IPS-18c (cell line): ENCODE results near the gene TOR1A.

Experiments
- H3K4me3 ChIP-seq: 2 replicates; pipeline ENCODE4 v1.7.0; 2013; ENCODE audit warnings: low read depth, mild to moderate bottlenecking, low read length, moderate library complexity; ENCODE audit not compliant: insufficient read depth
- H3K9me3 ChIP-seq: one replicate; pipeline ENCODE4 v1.6.1; 2013; ENCODE audit warnings: mild to moderate bottlenecking, low read length, moderate library complexity; ENCODE audit not compliant: control insufficient read depth, insufficient read depth

TOR1A gene

GRCh38 chr9:129823935-129824601, at the start of gene TOR1A:
Gene TOR1A (minus strand): TSS chr9:129824136. CDS start chr9:129824085, 51 bp downstream.
- Histone ChIP-seq H3K9me3 (no peaks in the 10 kb centered on the region), H3K4me3 (peak within 1 kb of the TSS; percentile 87)

GRCh38 chr9:129871046-129871445, 47.1 kb upstream of the TOR1A start:
- Histone ChIP-seq H3K4me3 (no peak overlapping the region), H3K9me3 (no peaks in the 10 kb centered on the region)

DNA sequence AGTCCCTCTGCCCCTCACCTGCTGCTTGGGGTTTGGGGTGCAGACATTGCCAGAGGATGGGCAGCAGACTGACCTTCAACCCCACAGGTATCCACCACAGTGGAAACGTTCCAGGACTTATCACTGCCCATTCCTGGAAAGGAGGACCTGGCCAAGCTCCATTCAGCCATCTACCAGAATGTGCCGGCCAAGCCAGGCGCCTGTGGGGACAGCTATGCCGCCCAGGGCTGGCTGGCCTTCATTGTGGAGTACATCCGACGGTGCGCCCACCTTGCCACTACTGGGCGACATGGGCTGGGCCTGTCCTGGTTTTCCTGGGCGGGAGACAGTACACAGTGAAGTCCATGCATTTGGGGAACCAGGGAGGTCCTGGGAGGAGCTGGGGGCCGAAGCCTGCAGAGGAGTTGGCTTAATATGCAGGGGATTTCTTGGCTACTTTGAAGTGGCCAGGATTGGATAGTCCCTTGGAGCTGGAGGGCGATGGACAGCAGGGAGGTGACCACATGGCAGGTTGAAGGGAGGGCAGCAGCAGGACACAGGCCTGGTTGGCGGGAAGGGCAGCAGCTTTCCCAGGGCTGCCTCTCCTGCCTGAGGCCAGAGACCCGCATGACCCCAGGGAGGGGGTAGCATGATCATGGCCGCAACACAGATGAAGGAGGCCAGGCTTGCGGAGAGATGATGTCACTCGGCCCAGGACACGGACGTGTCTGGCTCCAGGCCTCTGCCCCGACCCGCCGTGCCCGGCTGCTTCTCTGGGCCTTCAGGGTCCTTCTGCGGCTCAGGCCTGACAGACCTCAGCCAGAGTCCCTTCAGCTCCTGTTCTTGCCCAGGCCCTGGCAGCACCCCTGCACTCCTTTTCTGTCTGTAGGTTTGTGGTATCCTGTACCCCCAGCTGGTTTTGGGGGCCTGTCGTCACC, 45.9 kb upstream of the TOR1A start:
- Histone ChIP-seq H3K4me3 (no peak overlapping the region), H3K9me3 (no peaks in the 10 kb centered on the region)

- Histone ChIP-seq H3K9me3 (no peaks in the 10 kb centered on the region), H3K4me3 (no peak overlapping the region)
Measured at GRCh38 chr9:129868872-129869486, 45.0 kb upstream of the TOR1A start.

GRCh38 chr9:129868023-129868871, 44.3 kb upstream of the TOR1A start:
- no peak overlapping the region for H3K4me3 ChIP-seq
- H3K9me3 ChIP-seq, result no peaks in the 10 kb centered on the region

GRCh38 chr9:129867136-129868022, 43.4 kb upstream of the TOR1A start:
- Histone ChIP-seq H3K4me3 (no peak overlapping the region), H3K9me3 (no peaks in the 10 kb centered on the region)

GRCh38 chr9:129866394-129867135, 42.6 kb upstream of the TOR1A start:
- no peaks in the 10 kb centered on the region for H3K9me3 ChIP-seq
- H3K4me3 ChIP-seq, result no peak overlapping the region

- no peaks in the 10 kb centered on the region for H3K9me3 ChIP-seq
Measured at GRCh38 chr9:129865668-129866320, 41.9 kb upstream of the TOR1A start.

GRCh38 chr9:129864991-129865647, 41.2 kb upstream of the TOR1A start:
- Histone ChIP-seq H3K9me3 (no peaks in the 10 kb centered on the region), H3K4me3 (no peak overlapping the region)

More at GRCh38 chr9:129865668-129866320, 41.9 kb upstream of the TOR1A start:
- no peak overlapping the region for H3K4me3 ChIP-seq

- H3K4me3 ChIP-seq, result no peak overlapping the region
Measured at GRCh38 chr9:129863059-129863690, 39.2 kb upstream of the TOR1A start.

DNA sequence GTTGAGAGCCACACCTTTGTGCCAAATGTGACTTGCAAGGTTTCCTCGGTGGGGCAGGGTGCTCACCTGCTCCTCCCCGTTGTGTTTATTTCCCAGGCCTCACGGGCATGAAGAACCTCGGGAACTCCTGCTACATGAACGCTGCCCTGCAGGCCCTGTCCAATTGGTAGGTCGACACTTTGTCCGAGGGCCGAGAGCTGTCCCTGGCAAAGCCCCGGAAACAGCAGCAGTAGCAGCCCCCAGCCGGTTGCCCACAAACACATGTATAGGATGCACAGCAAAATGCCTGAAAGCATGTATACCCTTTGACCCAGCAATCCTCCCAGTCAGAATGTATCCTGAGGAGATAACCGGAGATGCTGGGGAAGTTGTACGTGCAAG, 37.5 kb upstream of the TOR1A start:
- no peak overlapping the region for H3K4me3 ChIP-seq
- H3K9me3 ChIP-seq, result no peaks in the 10 kb centered on the region

More at GRCh38 chr9:129863059-129863690, 39.2 kb upstream of the TOR1A start:
- no peaks in the 10 kb centered on the region for H3K9me3 ChIP-seq

DNA sequence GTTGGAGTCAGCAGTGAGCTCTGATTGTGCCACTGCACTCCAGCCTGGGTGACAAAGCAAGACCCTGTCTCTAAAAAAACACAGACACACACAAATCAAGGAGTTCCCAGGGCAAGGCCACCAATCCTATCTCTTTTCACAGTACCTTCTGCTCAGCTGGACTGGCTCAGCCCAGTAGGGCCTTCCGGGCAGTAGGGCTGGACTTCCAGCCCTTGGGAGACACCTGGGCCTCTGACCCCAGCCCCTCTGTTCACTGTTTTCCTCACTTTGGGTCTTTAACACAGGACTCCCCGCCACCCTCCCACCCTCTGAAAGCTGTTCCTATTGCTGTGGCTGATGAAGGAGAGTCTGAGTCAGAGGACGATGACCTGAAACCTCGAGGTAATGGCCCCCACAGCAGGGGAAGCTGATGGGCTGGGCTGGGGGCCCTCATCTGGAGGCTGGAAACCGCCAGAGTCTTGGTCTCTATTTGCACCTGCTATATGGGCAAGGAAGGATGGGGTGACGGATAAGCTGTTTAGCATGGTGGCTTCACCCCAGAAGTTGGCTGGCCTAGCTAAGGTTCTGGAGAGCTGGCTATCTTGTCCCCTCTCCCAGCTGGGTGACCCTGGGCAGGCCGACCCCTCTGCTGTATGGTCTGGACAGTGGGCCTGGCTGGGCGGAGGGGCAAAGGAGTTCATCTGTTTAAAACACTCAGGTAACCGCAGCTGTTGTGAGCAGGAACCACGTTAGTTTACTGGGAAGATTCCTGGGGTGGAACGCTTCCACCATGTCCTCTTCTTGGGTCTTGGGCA, 36.9 kb upstream of the TOR1A start:
- no peaks in the 10 kb centered on the region for H3K9me3 ChIP-seq
- H3K4me3 ChIP-seq, result no peak overlapping the region

DNA sequence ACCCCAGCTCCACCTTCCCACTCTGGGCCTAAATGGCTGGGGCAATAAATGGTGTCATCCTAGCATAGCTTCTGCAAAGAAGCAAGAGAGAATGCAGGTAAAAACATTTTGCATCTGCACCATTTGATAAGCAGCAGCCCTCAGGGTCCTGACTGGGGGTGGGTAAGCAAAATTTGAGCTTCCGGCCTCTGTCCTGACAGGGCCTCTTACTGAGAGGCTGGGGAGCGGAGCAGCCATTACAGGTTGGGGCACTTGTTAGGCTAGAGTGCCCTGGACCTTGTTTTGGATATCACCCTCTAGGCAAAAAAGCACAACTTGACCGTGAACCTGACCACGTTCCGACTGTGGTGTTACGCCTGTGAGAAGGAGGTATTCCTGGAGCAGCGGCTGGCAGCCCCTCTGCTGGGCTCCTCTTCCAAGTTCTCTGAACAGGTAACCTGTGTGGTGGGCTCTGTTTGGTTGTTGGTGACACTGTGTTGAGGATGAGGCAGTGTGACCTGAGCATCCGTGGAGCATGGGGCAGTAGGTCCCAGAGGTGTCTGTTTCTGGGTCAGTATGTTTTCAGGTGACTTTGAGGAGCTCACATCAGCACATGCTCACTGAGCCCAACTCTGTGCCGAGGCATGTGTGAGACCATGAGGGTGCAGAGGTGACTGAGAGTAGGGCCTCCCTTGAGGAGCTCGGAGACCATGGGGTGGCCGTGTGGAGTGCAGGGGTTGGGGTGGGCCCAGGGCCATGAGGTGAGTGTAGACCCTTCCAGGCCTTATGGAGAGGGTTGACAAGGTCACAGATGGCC, 34.4 kb upstream of the TOR1A start:
- Histone ChIP-seq H3K4me3 (no peak overlapping the region), H3K9me3 (no peaks in the 10 kb centered on the region)
